ENCODE data around the gene LRRK2. TPM values are rescaled to one million over a fixed set of nuclear protein-coding genes. Genes with fewer than 3 reads are reported as not detected.

The LRRK2 gene
- total and polyA plus RNA-seq, 2 donors, result 5.1 to 10.4 TPM

DNA sequence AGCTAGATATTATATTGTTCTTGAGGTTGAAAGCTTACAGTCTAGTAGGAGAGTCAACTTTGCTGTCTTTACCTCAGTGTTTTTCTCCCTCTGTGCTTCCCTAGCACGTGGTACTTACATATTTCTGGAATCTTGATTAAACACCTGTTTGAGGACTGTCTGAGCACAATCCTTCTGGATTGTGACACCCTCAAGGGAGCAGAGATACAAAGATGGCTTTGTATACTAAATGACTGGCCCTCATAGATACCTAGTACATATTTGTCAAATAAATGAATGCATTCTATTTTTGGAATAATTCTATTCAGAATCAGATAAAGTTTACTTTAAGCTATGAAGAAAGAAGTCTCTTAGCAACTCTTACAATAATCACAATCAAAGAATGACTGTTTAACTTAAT lies 113.3 kb downstream of the LRRK2 start:
- Histone ChIP-seq H3K4me1 (ENCODE audit: control insufficient read depth in 2 of 2, insufficient read depth in 2 of 2, low read length in 2 of 2) (no peaks in the 10 kb centered on the region), H3K27me3 (ENCODE audit: control insufficient read depth in 2 of 2, insufficient read depth in 1 of 2, low read length in 1 of 2) (no peaks in the 10 kb centered on the region), H3K9me3 (ENCODE audit: control insufficient read depth in 2 of 2, insufficient read depth in 1 of 2, low read length in 1 of 2) (no peaks in the 10 kb centered on the region), H3K27ac (ENCODE audit: low read depth in 1 of 2, low read length in 1 of 2) (no peak overlapping the region), H3K4me3 (ENCODE audit: low read length in 2 of 2) (no peak overlapping the region), H3K36me3 (ENCODE audit: control insufficient read depth in 2 of 2, insufficient read depth in 2 of 2, low read length in 1 of 2) (no peaks in the 10 kb centered on the region)
- 74% methylated on average over 1 of the region's 1 CpG for WGBS
- no peak for DNase-seq (ENCODE audit: low read depth in 6 of 9, low spot score in 9 of 9)

DNA sequence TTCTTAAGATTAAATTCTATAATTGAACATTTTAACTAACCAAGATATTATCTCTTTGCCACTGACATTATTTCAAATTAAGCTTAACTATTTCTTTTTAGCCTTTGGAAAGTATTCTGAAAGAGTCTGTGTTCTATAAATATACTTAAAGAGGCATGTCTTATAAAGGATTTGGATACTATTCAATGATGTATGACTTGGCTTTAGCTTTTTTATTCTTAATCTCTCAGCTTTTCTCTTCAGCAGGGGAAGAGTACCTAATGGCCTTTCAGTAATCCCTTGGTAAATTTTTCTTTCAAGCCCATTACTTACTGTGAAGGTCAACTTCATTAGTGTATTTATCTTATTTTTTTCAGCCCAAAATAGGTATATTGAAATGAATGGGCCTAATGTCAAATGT lies 113.8 kb downstream of the LRRK2 start:
- H3K4me3 ChIP-seq (ENCODE audit: low read length in 2 of 2), result no peak overlapping the region
- H3K27me3 ChIP-seq (ENCODE audit: control insufficient read depth in 2 of 2, insufficient read depth in 1 of 2, low read length in 1 of 2), result no peaks in the 10 kb centered on the region
- H3K27ac ChIP-seq (ENCODE audit: low read depth in 1 of 2, low read length in 1 of 2), result no peak overlapping the region
- H3K4me1 ChIP-seq (ENCODE audit: control insufficient read depth in 2 of 2, insufficient read depth in 2 of 2, low read length in 2 of 2), result no peaks in the 10 kb centered on the region
- H3K9me3 ChIP-seq (ENCODE audit: control insufficient read depth in 2 of 2, insufficient read depth in 1 of 2, low read length in 1 of 2), result no peaks in the 10 kb centered on the region
- H3K36me3 ChIP-seq (ENCODE audit: control insufficient read depth in 2 of 2, insufficient read depth in 2 of 2, low read length in 1 of 2), result no peaks in the 10 kb centered on the region
- no peak for DNase-seq (ENCODE audit: low read depth in 6 of 9, low spot score in 9 of 9)

DNA sequence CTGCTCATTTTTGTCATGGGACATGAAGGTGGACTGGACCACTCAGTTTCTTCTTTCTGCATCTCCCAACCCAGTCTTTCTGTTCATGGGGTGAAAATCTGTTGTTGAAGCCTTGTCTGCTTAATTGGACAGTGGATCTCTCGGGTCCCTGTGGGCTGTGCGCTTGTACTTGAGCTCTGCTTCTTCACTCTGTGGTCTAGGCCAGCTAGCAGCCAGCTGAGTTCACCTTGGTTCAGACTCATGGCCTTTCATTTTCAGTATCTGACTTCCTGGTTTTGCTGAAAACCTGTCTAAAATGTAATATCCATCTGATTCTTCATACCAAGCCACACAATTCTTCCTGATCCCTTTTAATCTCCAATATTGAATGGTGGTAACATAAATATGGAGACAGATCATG lies 117.2 kb downstream of the LRRK2 start:
- H3K27me3 ChIP-seq (ENCODE audit: control insufficient read depth in 2 of 2, insufficient read depth in 1 of 2, low read length in 1 of 2), result no peaks in the 10 kb centered on the region
- H3K4me1 ChIP-seq (ENCODE audit: control insufficient read depth in 2 of 2, insufficient read depth in 2 of 2, low read length in 2 of 2), result no peaks in the 10 kb centered on the region
- H3K9me3 ChIP-seq (ENCODE audit: control insufficient read depth in 2 of 2, insufficient read depth in 1 of 2, low read length in 1 of 2), result no peaks in the 10 kb centered on the region
- H3K4me3 ChIP-seq (ENCODE audit: low read length in 2 of 2), result no peak overlapping the region
- H3K27ac ChIP-seq (ENCODE audit: low read depth in 1 of 2, low read length in 1 of 2), result no peak overlapping the region
- DNase-seq (ENCODE audit: low read depth in 6 of 9, low spot score in 9 of 9), result no peak
- WGBS, result 84% methylated on average over 2 of the region's 2 CpGs
- no peaks in the 10 kb centered on the region for H3K36me3 ChIP-seq (ENCODE audit: control insufficient read depth in 2 of 2, insufficient read depth in 2 of 2, low read length in 1 of 2)

DNA sequence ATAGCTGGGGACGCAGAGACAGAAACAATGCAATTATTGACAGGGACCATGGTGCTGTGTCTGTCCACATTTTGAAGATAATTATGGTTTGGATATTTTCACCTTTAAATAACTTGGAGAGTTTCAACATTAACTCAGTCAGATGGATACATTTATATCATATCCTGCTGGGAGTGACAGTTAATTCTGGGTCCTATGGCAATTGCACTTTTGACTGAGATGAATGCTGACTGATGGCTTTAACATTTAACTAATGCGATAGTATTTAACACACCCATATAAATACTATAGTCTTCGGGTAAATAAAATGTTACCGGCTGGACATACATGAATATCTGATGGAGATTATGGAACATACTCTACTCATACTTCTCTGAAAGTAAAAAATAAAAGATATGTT lies 118.3 kb downstream of the LRRK2 start:
- H3K4me1 ChIP-seq (ENCODE audit: control insufficient read depth in 2 of 2, insufficient read depth in 2 of 2, low read length in 2 of 2), result no peaks in the 10 kb centered on the region
- H3K27me3 ChIP-seq (ENCODE audit: control insufficient read depth in 2 of 2, insufficient read depth in 1 of 2, low read length in 1 of 2), result no peaks in the 10 kb centered on the region
- no peak overlapping the region for H3K27ac ChIP-seq (ENCODE audit: low read depth in 1 of 2, low read length in 1 of 2)
- H3K36me3 ChIP-seq (ENCODE audit: control insufficient read depth in 2 of 2, insufficient read depth in 2 of 2, low read length in 1 of 2), result no peaks in the 10 kb centered on the region
- no peak for DNase-seq (ENCODE audit: low read depth in 6 of 9, low spot score in 9 of 9)
- H3K4me3 ChIP-seq (ENCODE audit: low read length in 2 of 2), result no peak overlapping the region
- 48% methylated on average over 4 of the region's 4 CpGs for WGBS
- H3K9me3 ChIP-seq (ENCODE audit: control insufficient read depth in 2 of 2, insufficient read depth in 1 of 2, low read length in 1 of 2), result no peaks in the 10 kb centered on the region

DNA sequence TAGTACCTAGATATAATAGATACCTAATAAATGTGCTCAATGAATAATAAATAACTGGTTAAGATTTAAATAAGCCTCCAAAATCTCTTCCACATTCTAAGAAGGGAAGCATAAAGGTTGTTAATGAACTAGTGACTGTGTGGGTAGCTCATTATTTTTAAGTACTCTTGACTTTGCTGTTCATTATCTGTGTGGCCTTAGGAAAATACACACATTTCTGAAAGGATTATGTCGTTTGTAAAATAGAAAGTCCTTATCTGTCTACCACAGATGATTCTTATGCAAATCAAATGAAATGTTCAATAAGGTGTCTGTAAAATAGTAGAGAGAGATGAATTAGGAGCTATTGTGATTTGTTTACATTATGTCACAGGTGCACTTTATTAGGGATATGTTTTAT lies 119.5 kb downstream of the LRRK2 start:
- Histone ChIP-seq H3K27me3 (ENCODE audit: control insufficient read depth in 2 of 2, insufficient read depth in 1 of 2, low read length in 1 of 2) (no peaks in the 10 kb centered on the region), H3K27ac (ENCODE audit: low read depth in 1 of 2, low read length in 1 of 2) (no peak overlapping the region), H3K36me3 (ENCODE audit: control insufficient read depth in 2 of 2, insufficient read depth in 2 of 2, low read length in 1 of 2) (no peaks in the 10 kb centered on the region), H3K9me3 (ENCODE audit: control insufficient read depth in 2 of 2, insufficient read depth in 1 of 2, low read length in 1 of 2) (no peaks in the 10 kb centered on the region), H3K4me3 (ENCODE audit: low read length in 2 of 2) (no peak overlapping the region), H3K4me1 (ENCODE audit: control insufficient read depth in 2 of 2, insufficient read depth in 2 of 2, low read length in 2 of 2) (no peaks in the 10 kb centered on the region)
- DNase-seq (ENCODE audit: low read depth in 6 of 9, low spot score in 9 of 9), result no peak
- WGBS, result 87% methylated on average over 1 of the region's 1 CpG

DNA sequence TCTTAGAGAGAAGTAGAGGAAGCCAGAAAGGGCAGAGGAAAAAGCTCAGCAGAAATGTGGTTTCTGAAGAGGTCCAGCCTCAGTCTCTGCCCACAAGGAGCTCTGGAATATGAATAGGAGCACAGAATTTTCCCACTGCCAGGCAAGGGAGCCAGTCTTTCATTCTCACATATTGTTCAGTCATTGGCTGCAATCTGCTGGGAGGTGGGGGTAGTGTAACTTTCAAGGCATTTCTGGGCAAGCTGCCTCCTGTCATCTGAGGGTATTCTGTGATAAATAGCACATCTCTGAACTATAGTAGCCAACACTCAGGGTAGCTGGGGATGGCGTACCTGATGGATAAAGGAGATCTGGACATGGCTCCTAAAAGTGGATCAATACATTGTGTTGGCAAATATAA lies 127.2 kb downstream of the LRRK2 start:
- H3K36me3 ChIP-seq (ENCODE audit: control insufficient read depth in 2 of 2, insufficient read depth in 2 of 2, low read length in 1 of 2), result no peaks in the 10 kb centered on the region
- H3K4me3 ChIP-seq (ENCODE audit: low read length in 2 of 2), result no peak overlapping the region
- DNase-seq (ENCODE audit: low read depth in 6 of 9, low spot score in 9 of 9), result no peak
- no peak overlapping the region for H3K27ac ChIP-seq (ENCODE audit: low read depth in 1 of 2, low read length in 1 of 2)
- no peaks in the 10 kb centered on the region for H3K9me3 ChIP-seq (ENCODE audit: control insufficient read depth in 2 of 2, insufficient read depth in 1 of 2, low read length in 1 of 2)
- H3K4me1 ChIP-seq (ENCODE audit: control insufficient read depth in 2 of 2, insufficient read depth in 2 of 2, low read length in 2 of 2), result no peaks in the 10 kb centered on the region
- no peaks in the 10 kb centered on the region for H3K27me3 ChIP-seq (ENCODE audit: control insufficient read depth in 2 of 2, insufficient read depth in 1 of 2, low read length in 1 of 2)
- 93% methylated on average over 1 of the region's 1 CpG for WGBS

DNA sequence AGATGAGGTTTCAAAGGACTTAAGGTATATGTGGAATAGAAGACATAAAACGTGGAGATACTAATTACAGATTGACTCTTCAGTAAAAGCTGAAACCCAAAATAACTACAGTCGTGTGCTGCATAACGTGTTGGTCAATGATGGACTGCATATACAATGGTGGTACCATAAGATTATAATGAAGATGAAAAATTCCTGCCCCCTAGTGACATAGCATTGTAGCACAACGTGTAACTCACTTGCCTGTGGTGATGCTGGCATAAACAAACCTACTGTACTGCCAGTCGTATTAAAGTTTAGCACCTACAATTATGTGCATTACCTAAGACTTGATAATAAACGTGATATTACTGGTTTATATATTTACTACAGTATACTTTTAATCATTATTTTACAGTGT lies 150.3 kb downstream of the LRRK2 start:
- no peaks in the 10 kb centered on the region for H3K4me1 ChIP-seq (ENCODE audit: control insufficient read depth in 2 of 2, insufficient read depth in 2 of 2, low read length in 2 of 2)
- WGBS, result 76% methylated on average over 6 of the region's 6 CpGs
- H3K27me3 ChIP-seq (ENCODE audit: control insufficient read depth in 2 of 2, insufficient read depth in 1 of 2, low read length in 1 of 2), result no peaks in the 10 kb centered on the region
- H3K4me3 ChIP-seq (ENCODE audit: low read length in 2 of 2), result no peak overlapping the region
- no peak for DNase-seq (ENCODE audit: low read depth in 6 of 9, low spot score in 9 of 9)
- H3K27ac ChIP-seq (ENCODE audit: low read depth in 1 of 2, low read length in 1 of 2), result no peak overlapping the region
- H3K9me3 ChIP-seq (ENCODE audit: control insufficient read depth in 2 of 2, insufficient read depth in 1 of 2, low read length in 1 of 2), result no peaks in the 10 kb centered on the region
- H3K36me3 ChIP-seq (ENCODE audit: control insufficient read depth in 2 of 2, insufficient read depth in 2 of 2, low read length in 1 of 2), result no peaks in the 10 kb centered on the region

DNA sequence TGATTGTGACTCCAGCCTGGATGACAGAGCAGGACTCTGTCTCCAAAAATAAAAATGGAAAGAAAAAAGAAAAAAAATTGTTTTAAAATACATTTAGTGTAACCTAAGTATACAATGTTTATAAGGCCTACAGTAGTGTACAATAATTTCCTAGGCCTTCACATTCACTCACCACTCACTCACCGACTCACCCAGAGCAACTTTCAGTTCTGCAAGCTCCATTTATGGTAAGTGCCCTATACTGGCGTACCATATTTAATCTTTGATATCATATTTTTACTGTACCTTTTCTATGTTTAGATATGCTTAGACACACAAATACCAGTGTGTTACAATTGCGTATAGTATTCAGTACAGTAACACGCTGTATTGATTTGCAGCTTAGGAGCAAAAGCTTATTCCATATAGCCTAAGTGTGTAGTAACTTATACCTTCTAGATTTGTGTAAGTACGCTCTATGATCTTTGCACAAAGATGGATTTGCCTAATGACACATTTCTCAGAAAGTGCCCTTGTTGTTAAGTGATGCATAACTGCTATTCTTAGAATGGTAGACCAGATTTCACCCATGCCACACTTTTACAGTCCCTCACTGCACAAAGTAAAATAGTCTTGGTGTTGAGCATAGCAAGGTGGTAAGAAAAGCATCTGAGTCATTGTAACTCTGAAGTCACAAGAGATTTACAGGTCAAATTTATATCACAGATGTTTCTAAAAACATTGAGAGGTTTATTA lies 151.9 kb downstream of the LRRK2 start:
- no peak for DNase-seq (ENCODE audit: low read depth in 6 of 9, low spot score in 9 of 9)
- 98% methylated on average over 5 of the region's 5 CpGs for WGBS

DNA sequence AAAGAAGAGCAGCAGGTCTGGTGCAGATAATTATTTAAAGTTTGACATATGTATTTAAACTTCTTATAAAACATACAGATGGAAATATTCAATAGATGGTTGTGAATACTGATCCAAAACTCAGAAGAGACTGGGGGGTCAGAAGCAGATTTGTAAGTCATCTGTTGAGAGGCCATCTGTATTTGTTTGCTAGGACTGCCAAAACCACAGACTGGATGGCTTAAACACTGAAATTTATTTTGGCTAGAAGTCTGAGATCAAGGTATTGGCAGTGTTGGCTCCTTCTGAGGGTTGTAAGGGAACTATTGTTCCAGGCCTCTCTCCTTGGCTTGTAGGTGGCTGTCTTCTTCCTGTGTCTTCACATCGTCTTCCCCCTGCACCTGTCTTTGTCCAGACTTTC lies 153.9 kb downstream of the LRRK2 start:
- Histone ChIP-seq H3K4me3 (ENCODE audit: low read length in 2 of 2) (no peak overlapping the region), H3K27ac (ENCODE audit: low read depth in 1 of 2, low read length in 1 of 2) (no peak overlapping the region), H3K9me3 (ENCODE audit: control insufficient read depth in 2 of 2, insufficient read depth in 1 of 2, low read length in 1 of 2) (no peaks in the 10 kb centered on the region), H3K27me3 (ENCODE audit: control insufficient read depth in 2 of 2, insufficient read depth in 1 of 2, low read length in 1 of 2) (no peaks in the 10 kb centered on the region), H3K4me1 (ENCODE audit: control insufficient read depth in 2 of 2, insufficient read depth in 2 of 2, low read length in 2 of 2) (no peaks in the 10 kb centered on the region), H3K36me3 (ENCODE audit: control insufficient read depth in 2 of 2, insufficient read depth in 2 of 2, low read length in 1 of 2) (no peaks in the 10 kb centered on the region)
- no peak for DNase-seq (ENCODE audit: low read depth in 6 of 9, low spot score in 9 of 9)
- 91% methylated on average over 1 of the region's 1 CpG for WGBS

More for the DNA sequence above, 151.9 kb downstream of the LRRK2 start:
- no peaks in the 10 kb centered on the region for H3K36me3 ChIP-seq (ENCODE audit: control insufficient read depth in 2 of 2, insufficient read depth in 2 of 2, low read length in 1 of 2)
- H3K27me3 ChIP-seq (ENCODE audit: control insufficient read depth in 2 of 2, insufficient read depth in 1 of 2, low read length in 1 of 2), result no peaks in the 10 kb centered on the region
- no peaks in the 10 kb centered on the region for H3K9me3 ChIP-seq (ENCODE audit: control insufficient read depth in 2 of 2, insufficient read depth in 1 of 2, low read length in 1 of 2)
- H3K27ac ChIP-seq (ENCODE audit: low read depth in 1 of 2, low read length in 1 of 2), result no peak overlapping the region
- no peaks in the 10 kb centered on the region for H3K4me1 ChIP-seq (ENCODE audit: control insufficient read depth in 2 of 2, insufficient read depth in 2 of 2, low read length in 2 of 2)
- no peak overlapping the region for H3K4me3 ChIP-seq (ENCODE audit: low read length in 2 of 2)

Measured in thymus (tissue), 11 donors.